ENCODE data around the gene POU6F2. TPM values are rescaled to one million over a fixed set of nuclear protein-coding genes. Genes with fewer than 3 reads are reported as not detected.
"Not testable (repeated sequence)": the region's sequence is repeated elsewhere in the genome, so short reads cannot be mapped to it uniquely, and the experiment has no call there.

Gene POU6F2
- total RNA-seq, 1 donor from 2014 or later = 0.24 TPM

- intact Hi-C loops (cut with micrococcal nuclease) = no loop called here
- Mint-ChIP-seq H3K36me3 (ENCODE audit: low read depth) (no peaks in the 10 kb centered on the region), H3K9me3 (no peaks in the 10 kb centered on the region), H3K4me3 (no peak overlapping the region), H3K4me1 (no peaks in the 10 kb centered on the region), H3K27ac (no peak overlapping the region), H3K27me3 (peaks cover 2% of the 10 kb centered on the region)
- TF ChIP-seq CTCF (IDR thresholded peaks at IDR 0.05) = no peak
- DNase-seq (no peak), ATAC-seq (ENCODE audit: low read depth) (no peak)
- ChIA-PET CTCF (no interaction called here), POLR2A (no interaction called here)
Measured at GRCh38 chr7:39005036-39005435, 27.3 kb downstream of the POU6F2 start.

DNA sequence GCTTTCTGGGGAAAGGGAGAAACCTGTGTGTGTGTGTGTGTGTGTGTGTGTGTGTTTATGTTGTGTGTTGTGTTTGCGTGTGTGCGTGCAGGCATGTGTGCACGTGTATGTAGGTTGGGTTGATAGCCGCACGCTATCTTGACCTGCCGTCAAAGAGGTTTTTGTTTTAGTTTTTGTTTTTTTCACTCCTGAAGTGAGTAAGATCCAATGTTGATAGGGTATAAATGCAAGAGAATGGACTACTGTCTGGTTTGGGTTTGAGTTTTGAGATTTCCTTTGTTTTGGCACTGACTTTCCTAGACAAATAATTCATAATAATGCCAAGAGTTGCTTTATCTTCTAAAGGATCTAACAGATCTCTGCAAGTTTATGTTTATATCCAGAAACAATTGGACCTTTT is 27.8 kb downstream of the POU6F2 start:
- Mint-ChIP-seq H3K9me3 (no peaks in the 10 kb centered on the region), H3K27me3 (peaks cover 2% of the 10 kb centered on the region), H3K27ac (no peak overlapping the region), H3K4me3 (no peak overlapping the region), H3K36me3 (ENCODE audit: low read depth) (no peaks in the 10 kb centered on the region), H3K4me1 (no peaks in the 10 kb centered on the region)
- no peak for TF ChIP-seq CTCF (IDR thresholded peaks at IDR 0.05)
- no peak for ATAC-seq (ENCODE audit: low read depth)
- POLR2A ChIA-PET = no interaction called here
- intact Hi-C loops (cut with micrococcal nuclease) = no loop called here
- CTCF ChIA-PET = no interaction called here
- DNase-seq = no peak

DNA sequence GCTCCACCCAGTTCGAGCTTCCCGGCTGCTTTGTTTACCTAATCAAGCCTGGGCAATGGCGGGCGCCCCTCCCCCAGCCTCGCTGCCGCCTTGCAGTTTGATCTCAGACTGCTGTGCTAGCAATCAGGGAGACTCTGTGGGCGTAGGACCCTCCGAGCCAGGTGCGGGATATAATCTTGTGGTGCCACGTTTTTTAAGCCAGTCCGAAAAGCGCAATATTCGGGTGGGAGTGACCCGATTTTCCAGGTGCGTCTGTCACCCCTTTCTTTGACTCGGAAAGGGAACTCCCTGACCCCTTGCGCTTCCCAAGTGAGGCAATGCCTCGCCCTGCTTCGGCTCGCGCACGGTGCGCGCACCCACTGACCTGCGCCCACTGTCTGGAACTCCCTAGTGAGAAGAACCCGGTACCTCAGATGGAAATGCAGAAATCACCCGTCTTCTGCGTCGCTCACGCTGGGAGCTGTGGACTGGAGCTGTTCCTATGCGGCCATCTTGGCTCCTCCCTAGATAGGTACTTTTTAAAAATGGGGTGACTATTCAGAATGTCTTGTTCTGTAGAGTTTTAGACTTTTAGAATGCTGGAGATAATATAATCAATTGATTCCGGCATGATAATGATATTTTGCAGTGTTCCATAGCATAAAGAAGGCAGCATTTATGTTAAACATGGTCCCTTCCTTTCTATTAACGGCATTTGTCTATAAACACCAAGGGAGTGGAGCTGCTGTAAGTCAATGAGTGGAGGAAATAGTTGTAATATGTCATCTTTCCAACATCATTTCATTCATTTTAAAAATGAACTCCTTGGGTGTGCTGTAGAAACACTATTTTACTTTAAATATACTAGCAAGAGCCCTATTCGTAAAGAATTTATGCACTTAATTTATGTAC is 35.6 kb downstream of the POU6F2 start:
- H3K4me1 Mint-ChIP-seq; H3K27ac Mint-ChIP-seq; DNase-seq; CTCF ChIA-PET; H3K27me3 Mint-ChIP-seq; ATAC-seq (ENCODE audit: low read depth); H3K4me3 Mint-ChIP-seq; intact Hi-C loops (cut with micrococcal nuclease); H3K9me3 Mint-ChIP-seq; H3K36me3 Mint-ChIP-seq (ENCODE audit: low read depth); POLR2A ChIA-PET: not testable (repeated sequence)

DNA sequence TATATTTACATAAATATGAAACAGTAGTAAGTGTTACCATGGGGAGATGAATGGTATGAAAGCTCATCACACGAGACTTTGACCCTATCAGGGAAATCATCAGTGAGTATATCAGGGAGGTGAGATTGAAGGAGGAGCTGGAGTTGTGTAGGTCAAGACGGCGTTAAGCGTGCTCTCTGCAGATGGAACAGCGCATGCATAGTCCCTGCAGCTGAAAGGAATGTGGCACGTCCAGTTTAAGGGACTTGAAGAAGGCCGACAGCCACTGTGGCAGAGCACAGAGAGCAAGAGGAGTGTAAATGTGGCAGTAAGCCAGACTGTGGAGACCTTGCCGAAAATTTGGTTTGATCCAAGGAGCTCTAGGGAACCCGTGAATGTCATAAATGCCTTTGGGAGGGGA is 38.9 kb downstream of the POU6F2 start:
- ChIA-PET POLR2A (no interaction called here), CTCF (no interaction called here)
- Mint-ChIP-seq H3K4me1 (no peaks in the 10 kb centered on the region), H3K9me3 (no peaks in the 10 kb centered on the region), H3K36me3 (ENCODE audit: low read depth) (no peaks in the 10 kb centered on the region), H3K27ac (no peak overlapping the region), H3K4me3 (no peak overlapping the region), H3K27me3 (peaks cover 2% of the 10 kb centered on the region)
- ATAC-seq (ENCODE audit: low read depth) (no peak), DNase-seq (no peak)
- no peak for TF ChIP-seq CTCF (IDR thresholded peaks at IDR 0.05)
- intact Hi-C loops (cut with micrococcal nuclease) = no loop called here

- Mint-ChIP-seq H3K4me3 (no peak overlapping the region), H3K9me3 (peaks cover under 1% of the 10 kb centered on the region), H3K27me3 (peaks cover 2% of the 10 kb centered on the region), H3K27ac (no peak overlapping the region), H3K4me1 (no peaks in the 10 kb centered on the region), H3K36me3 (ENCODE audit: low read depth) (no peaks in the 10 kb centered on the region)
- ATAC-seq (ENCODE audit: low read depth) = no peak
- no peak for DNase-seq
- POLR2A ChIA-PET = no interaction called here
- CTCF ChIA-PET = no interaction called here
- TF ChIP-seq CTCF (IDR thresholded peaks at IDR 0.05) = no peak
- intact Hi-C loops (cut with micrococcal nuclease) = no loop called here
Measured at GRCh38 chr7:39017369-39017915, 39.7 kb downstream of the POU6F2 start.
